GM18907 (cell line): Measurements from ENCODE around the gene CEP250.

Source experiments
- ATAC-seq: cut with Tn5 transposase; IDR thresholded peaks from one replicate; pipeline ENCODE4 v1.9.1; 2021; ENCODE audit warnings: mild to moderate bottlenecking, moderate library complexity; ENCODE audit not compliant: unreplicated experiment

CEP250 gene

GRCh38 chr20:35560105-35560511 lies 104.7 kb downstream of the CEP250 start:
- ATAC-seq, result no peak

- no peak for ATAC-seq
These were observed 105.1 kb downstream of the CEP250 start for GRCh38 chr20:35560541-35560940.

GRCh38 chr20:35561268-35561667 lies 105.9 kb downstream of the CEP250 start:
- no peak for ATAC-seq

GRCh38 chr20:35561671-35562070 lies 106.3 kb downstream of the CEP250 start:
- ATAC-seq, result no peak

GRCh38 chr20:35562541-35563110 lies 107.2 kb downstream of the CEP250 start:
- no peak for ATAC-seq

- no peak for ATAC-seq
These were observed 108.4 kb downstream of the CEP250 start for GRCh38 chr20:35563834-35564233.

- ATAC-seq, result no peak
These were observed 109.5 kb downstream of the CEP250 start for GRCh38 chr20:35564905-35565304.

- ATAC-seq, result no peak
These were observed 113.2 kb downstream of the CEP250 start for GRCh38 chr20:35568645-35569044.
